ENCODE measurements around the gene GALNT9.
"Not testable (repeated sequence)": the region's sequence is repeated elsewhere in the genome, so short reads cannot be mapped to it uniquely, and the experiment has no call there.

Gene GALNT9

GRCh38 chr12:132229193-132229760 is 100.1 kb downstream of the GALNT9 start:
- DNase-seq (ENCODE audit: low read depth), result no peak

DNA sequence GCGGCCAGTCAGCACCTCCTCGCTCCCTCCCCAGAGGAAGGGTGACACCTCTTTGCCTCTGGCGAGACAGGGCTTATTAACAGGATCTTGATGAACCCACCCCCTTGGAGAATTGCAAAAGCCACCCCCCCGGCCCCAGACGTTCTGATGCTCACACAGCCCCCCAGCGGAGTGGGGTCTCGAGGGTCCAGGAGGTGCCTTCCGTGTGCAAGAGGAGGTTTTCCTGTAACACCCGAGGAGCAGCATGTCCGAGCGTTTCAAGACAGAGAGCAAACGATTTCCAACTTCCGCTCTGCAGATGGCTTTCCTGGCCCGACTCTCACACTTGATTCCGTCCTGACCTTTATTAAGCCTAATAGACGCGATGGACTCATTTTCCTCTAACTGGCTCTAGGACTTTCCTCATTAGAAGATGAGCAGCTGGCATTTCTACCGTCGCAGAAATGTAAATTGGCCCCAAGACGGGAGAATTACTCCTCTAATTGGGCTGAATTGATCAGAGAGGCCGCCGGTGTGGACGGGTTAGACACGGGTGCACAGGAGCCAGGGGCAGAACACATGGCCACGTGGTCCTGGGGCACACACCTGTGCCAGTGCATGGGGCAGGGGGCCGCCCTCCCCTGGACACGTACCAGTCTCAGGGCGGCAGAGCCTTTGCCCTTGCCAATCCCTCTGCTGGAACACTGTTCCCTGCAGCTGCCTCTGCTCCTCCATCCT is 100.8 kb downstream of the GALNT9 start:
- no peak for DNase-seq (ENCODE audit: low read depth)

- no peak for DNase-seq (ENCODE audit: low read depth)
Observed at GRCh38 chr12:132227782-132228475, 101.5 kb downstream of the GALNT9 start.

- no peak for DNase-seq (ENCODE audit: low read depth)
Observed at GRCh38 chr12:132227118-132227517, 102.3 kb downstream of the GALNT9 start.

- DNase-seq (ENCODE audit: low read depth), result no peak
Observed at GRCh38 chr12:132226604-132227003, 102.8 kb downstream of the GALNT9 start.

DNA sequence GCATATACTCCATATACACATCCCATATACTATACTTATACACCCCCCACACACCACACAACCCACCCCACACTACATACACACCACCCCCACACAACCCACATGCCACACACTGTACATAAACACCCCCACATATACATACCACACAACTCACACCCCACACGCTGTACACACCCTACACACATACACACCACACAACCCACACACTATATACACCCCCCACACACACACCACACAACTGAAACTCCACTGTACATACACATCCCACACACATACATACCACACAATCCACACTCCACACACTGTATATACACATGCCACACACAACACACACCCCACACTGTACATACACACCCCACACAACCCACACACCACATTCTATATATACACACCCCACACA is 104.2 kb downstream of the GALNT9 start:
- DNase-seq (ENCODE audit: low read depth), result no peak

GRCh38 chr12:132224484-132224883 is 104.9 kb downstream of the GALNT9 start:
- no peak for DNase-seq (ENCODE audit: low read depth)

DNA sequence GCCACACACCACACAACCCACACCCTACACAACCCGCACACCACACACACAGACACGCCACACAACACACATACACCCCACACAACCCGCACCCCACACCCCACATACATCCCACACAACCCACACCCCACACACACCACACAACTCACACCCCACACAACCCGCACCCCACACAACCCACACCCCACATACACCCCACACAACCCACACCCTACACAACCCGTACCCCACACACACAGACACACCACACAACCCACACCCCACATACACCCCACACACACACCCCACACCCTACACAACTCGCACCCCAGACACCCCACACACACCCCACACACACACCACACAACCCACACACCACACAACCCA is 106.6 kb downstream of the GALNT9 start:
- DNase-seq (ENCODE audit: low read depth), result no peak

DNA sequence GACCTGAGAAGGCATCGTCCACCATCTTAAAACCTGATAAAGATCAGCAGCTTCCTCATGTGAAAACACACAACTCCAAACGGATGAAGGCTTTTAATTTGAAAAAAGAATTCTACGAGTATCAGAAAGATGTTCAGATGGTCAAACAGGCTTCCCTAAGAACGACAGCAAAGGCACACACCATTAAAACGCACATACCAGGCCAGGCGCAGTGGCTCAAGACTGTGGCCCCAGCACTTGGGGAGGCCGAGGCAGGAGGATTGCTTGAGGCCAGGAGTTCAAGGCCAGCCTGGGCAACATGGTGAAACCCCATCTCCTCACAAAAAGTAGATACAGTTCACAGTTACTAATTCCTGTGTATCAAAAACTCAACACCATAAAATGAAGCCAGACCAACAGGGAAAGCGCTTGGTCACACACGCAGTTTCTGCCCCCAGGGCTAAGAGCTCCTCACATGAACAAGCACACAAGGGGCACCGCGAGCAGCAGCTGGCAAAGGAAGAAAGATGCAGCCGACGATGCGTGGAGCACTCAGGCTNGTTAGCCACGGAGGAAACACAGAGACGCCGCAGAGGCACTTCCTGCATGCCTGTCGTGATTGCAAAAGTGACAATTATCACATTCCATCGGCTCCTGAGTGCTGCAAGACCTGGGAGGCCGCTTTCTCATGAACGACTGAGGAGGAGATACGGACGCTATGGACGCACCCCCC is 107.1 kb downstream of the GALNT9 start:
- DNase-seq (ENCODE audit: low read depth), result peak; percentile 13

- not testable (repeated sequence) for DNase-seq (ENCODE audit: low read depth)
Observed at GRCh38 chr12:132219761-132220160, 109.6 kb downstream of the GALNT9 start.

GRCh38 chr12:132219323-132219722 is 110.1 kb downstream of the GALNT9 start:
- no peak for DNase-seq (ENCODE audit: low read depth)

GRCh38 chr12:132218915-132219314 is 110.5 kb downstream of the GALNT9 start:
- DNase-seq (ENCODE audit: low read depth), result no peak

DNA sequence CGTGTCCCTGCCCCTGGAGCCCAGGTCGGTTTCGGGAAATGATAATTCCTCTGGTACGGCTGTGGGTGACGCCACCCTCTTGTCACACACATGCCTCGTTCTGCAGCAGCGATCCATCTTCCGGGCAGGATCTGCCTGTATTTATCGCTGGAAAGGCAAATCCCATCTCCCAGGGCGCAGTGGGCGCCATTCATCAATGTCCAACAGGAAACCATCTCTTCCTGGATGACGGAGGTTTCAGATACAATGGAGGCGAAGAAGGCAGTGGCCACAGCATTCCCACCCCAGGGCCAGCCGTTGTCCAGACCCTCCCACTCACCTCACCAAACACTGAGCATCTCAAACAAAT is 110.9 kb downstream of the GALNT9 start:
- no peak for DNase-seq (ENCODE audit: low read depth)

DNA sequence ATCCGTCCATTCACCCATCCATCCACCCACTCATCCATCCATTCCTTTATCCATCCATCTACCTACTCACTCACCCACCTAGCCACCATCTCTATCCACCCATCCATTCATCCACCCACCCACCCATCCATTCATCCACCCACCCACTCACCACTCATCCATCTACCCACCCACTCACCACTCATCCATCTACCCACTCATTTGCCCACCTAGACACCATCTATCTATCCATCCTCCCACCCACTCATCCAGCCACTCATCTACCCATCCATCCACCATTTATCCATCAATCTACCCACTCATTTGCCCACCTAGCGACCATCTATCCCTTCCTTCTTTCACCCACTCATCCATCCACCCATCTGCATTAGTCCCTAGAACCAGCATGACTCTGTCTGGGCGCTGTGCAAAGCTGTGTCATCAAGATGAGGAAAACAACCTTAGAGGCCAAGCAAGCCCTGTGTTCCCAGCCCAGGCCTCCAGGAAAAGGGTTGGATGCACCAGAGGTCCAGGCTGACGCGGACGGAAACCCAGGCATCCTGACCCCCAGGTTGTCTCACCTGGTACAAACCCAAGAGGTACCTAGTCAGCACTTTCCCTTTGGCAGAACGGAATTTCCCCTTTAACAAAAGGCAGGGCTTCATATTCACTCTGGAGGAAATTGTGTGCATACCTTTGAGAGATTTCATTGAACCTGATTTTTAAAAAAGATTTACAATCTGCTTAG is 111.4 kb downstream of the GALNT9 start:
- no peak for DNase-seq (ENCODE audit: low read depth)

DNA sequence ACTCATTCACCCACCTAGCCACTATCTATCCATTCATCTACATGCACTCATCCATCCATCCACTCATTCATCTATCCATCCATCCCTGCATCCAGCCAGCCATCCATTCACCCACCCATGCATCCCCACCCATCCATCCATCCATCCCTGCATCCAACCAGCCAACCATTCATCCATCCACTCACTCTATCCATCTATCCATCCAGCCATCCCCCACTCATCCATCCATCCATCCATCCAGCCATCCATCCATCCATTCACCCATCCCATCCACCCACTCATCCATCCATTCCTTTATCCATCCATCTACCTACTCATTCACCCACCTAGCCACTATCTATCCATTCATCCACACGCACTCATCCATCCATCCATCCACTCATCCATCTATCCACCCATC is 112.0 kb downstream of the GALNT9 start:
- DNase-seq (ENCODE audit: low read depth), result no peak

DNA sequence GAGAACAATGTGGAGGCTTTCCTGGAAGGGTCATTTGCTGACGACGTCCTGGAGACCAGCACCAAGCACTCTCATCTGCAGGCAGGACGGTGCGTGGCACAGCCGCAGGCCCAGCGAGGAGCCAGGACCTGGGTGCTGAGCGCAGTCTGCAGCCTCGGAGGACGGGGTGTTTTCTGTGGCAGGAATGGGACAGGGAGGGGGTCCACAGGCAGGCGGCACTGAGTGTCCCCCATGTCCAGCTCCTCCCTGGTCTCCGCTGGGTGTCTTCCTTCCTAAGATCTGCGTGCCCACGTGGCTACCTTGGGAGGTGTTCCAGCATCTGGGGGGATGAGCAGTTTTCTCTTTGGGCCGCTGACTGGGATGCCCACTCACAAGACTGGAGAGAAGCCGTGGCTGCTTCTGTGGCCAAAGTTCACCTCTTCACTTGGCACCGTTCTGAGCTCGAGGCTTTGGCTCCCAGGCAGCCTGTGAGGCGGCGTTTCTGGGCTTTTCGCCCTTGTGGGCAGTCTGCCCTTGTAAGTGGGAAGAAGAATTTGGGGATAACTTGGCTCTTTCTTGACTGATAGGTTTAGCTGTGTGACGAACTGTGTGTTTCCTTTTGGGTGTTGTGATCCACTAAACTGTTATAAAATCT is 112.9 kb downstream of the GALNT9 start:
- DNase-seq (ENCODE audit: low read depth), result no peak

DNA sequence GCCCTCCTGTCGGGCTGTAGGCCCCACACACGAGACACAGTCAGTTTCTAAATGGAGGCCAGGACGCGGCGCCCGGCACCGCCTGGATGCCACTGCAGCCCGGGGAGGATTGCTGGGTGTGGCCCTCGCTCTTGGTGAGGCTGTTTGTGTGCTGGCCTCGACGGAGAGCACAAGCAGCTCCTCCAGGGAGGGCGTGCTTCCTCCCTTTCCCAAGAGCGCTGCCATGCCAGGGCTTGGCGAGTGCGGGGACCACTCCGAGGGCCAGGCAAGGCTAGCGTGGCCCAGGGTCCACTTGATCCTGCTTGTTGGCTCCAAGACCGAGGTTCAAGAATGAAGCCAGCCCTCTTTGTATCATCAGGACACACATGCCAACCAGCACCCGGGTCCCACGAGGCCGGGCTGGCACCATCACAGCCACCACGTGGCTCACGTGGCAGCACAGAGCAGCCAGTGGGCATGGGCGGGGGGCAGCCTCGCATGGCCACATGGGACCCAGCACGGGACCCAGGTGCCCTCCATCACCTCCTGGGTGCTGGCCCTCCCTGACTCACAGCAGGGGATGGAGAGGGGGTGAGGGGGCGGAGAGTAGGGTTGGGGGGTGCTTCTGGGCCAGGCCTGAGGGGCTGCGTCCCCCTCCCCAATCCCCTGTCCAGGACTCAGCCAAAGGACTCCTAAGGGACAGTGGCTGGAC is 113.9 kb downstream of the GALNT9 start:
- DNase-seq (ENCODE audit: low read depth), result no peak

- DNase-seq (ENCODE audit: low read depth), result no peak
Observed at GRCh38 chr12:132214891-132215290, 114.5 kb downstream of the GALNT9 start.

DNA sequence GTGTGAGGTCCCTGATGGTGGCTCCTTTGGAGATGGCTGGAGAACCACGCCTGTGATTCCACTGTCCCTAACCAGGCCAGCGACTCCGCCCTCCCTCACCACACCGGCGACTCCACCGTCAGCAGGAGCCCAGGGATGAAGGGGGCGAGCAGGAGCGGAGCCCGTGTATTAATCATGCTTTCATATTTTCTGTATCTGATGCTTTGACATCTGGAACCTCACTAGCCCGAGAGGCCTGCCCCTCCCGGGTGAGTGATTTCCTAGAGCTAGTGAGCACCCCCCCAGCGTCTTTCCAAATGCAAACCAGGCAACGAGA is 115.3 kb downstream of the GALNT9 start:
- no peak for DNase-seq (ENCODE audit: low read depth)

GRCh38 chr12:132213359-132214160 is 115.8 kb downstream of the GALNT9 start:
- DNase-seq (ENCODE audit: low read depth), result no peak

DNA sequence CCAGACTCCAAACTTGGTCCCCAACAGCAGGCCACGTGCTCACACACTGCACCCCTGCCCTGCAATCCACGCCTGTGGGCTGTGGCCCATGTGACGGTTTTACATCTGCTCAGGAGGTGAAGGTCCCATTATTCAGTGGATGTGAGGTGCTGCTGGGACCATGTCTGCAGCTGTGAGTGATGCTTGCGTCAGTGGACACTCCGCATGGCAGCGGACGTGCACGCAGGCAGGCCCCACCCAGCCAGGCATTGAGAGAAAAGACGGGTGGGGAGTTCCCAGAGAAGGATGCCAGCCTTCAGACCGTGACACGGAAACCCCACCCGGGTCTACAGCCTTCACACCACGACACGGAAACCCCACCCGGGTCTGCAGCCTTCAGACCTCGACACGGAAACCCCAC is 117.6 kb downstream of the GALNT9 start:
- DNase-seq (ENCODE audit: low read depth), result no peak

All from GM04504 (cell line).